SK-N-MC (cell line): ENCODE results near the gene SLC39A11.

ENCODE experiments used
- EZH2 ChIP-seq: fragments of 200-600 bp; sonication (generic); IDR thresholded peaks from one replicate; pipeline ENCODE4 v1.6.1; 2017; ENCODE audit warnings: antibody characterized with exemption
- FOXP2 ChIP-seq: optimal IDR thresholded peaks from 2 replicates; pipeline ENCODE3; 2011; ENCODE audit warnings: mild to moderate bottlenecking, moderate library complexity; ENCODE audit not compliant: insufficient read depth; ENCODE audit errors: extremely low read length, control extremely low read depth
- POLR2AphosphoS5 ChIP-seq: IDR thresholded peaks from 2 replicates; pipeline ENCODE4 v1.6.1; 2012; ENCODE audit warnings: mild to moderate bottlenecking, low read depth, low read length, borderline replicate concordance

DNA sequence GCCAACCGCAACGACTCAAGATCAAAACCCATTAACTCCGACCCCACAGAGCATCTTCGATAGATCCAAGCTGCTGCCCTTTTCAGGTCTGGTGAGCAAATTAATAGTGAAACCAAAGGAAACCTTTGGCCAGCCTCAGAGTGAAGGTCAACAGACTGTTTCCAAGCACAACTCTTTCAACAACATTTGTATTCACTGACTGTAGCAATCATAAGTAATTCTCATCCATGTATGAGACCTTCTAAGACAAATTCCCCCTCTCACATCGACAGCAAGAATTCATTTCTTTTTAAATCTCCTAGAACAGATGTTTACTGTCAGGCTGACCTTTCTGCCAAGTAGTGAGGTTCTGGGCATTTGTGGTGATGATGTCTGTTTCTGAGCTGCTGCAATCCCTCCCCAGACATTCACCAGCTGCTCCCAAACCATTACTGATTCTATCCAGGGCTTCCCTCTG lies 64.2 kb downstream of the SLC39A11 start:
- no peak for TF ChIP-seq EZH2
- TF ChIP-seq POLR2AphosphoS5, result no peak
- TF ChIP-seq FOXP2, result no peak
